ENCODE data around the gene TSPAN12. TPM values are rescaled to one million over a fixed set of nuclear protein-coding genes. Genes with fewer than 3 reads are reported as not detected.

Gene TSPAN12
- total and polyA plus RNA-seq, 2 of the 8 experiments (the other 6 are each of a cell fraction or from before 2014, with no cell fraction given) = 6.1 to 17.9 TPM

DNA sequence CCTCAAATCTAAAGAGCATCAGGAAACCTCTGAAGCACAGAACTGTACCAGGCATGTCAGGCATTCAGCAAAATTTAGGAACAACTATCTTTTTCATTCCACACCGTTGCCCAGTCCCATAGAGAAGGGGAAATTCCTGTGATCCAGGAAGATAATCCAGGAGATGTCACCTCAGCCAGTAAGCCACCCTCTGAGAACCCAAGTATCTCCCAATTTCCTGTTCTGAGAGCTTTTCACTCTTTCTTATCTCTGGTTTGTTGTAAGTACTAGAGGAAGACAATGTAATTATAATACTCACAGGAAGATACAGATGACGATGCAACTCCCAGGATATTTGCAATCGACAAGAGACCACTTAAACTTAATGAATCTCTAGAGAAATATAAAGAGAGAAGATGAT, 97.1 kb downstream of the TSPAN12 start (continued):
- TF ChIP-seq RNF2 (IDR thresholded peaks at IDR 0.05; ENCODE audit: borderline replicate concordance, low read depth, low read length, missing control alignments, poor library complexity, severe bottlenecking) = no peak

Measured in H1 (cell line).